H1 (cell line): ENCODE measurements around the gene NEB. TPM values are rescaled to one million over a fixed set of nuclear protein-coding genes. Genes with fewer than 3 reads are reported as not detected.

Experiments
- CTCF ChIA-PET: fragments of 300-600 bp; sonication (Branson Sonifier 250); formaldehyde crosslinking; loops from one replicate; lab custom pipeline; 2021; ENCODE audit not compliant: partially characterized antibody; lab: Charles Lee
- POLR2A ChIA-PET: fragments of 300-600 bp; sonication (Branson Sonifier 250); formaldehyde crosslinking; loops from one replicate; lab custom pipeline; 2021; ENCODE audit warnings: inconsistent platforms; ENCODE audit not compliant: partially characterized antibody; lab: Charles Lee
- DNase-seq, 2 experiments: peaks; one replicate each; pipeline versions ENCODE4 v3.0.0 to v3.0.0-alpha.2; 2010 to 2022; ENCODE audit warnings: low spot score in 2 of 2, low read depth in 1 of 2, mixed read lengths in 1 of 2
- FAIRE-seq: peaks from 2 replicates; lab custom pipeline; 2011; peaks lifted over from hg19 to GRCh38; lab: Jason Lieb, UNC
- H2AFZ ChIP-seq: 2 replicates; pipeline ENCODE4 v1.8.1; 2012; ENCODE audit warnings: low read length, inconsistent platforms
- H2AK5ac ChIP-seq: 2 replicates; pipeline ENCODE4 v1.6.1; 2013; ENCODE audit warnings: low read depth, low read length
- H2BK120ac ChIP-seq: replicated peaks from 2 replicates; pipeline ENCODE3; 2013; ENCODE audit warnings: low read depth, low read length, inconsistent platforms
- H2BK12ac ChIP-seq: 2 replicates; pipeline ENCODE4 v1.6.1; 2013; ENCODE audit warnings: low read depth, low read length
- H2BK15ac ChIP-seq: 2 replicates; pipeline ENCODE4 v1.6.1; 2013; ENCODE audit warnings: low read length
- H2BK20ac ChIP-seq: 2 replicates; pipeline ENCODE4 v1.6.1; 2013; ENCODE audit warnings: low read length
- H2BK5ac ChIP-seq: 2 replicates; pipeline ENCODE4 v1.6.1; 2013; ENCODE audit warnings: low read depth, low read length
- H3K14ac ChIP-seq: 2 replicates; pipeline ENCODE4 v1.6.1; 2013; ENCODE audit warnings: inconsistent platforms; ENCODE audit not compliant: insufficient read length
- H3K18ac ChIP-seq: 2 replicates; pipeline ENCODE4 v1.6.1; 2013; ENCODE audit warnings: low read length; ENCODE audit errors: extremely low read depth
- H3K23ac ChIP-seq: 2 replicates; pipeline ENCODE4 v1.6.1; 2013; ENCODE audit warnings: inconsistent platforms; ENCODE audit not compliant: insufficient read length
- H3K23me2 ChIP-seq: 2 replicates; pipeline ENCODE4 v1.6.1; 2013; ENCODE audit warnings: low read depth, low read length
- H3K27ac ChIP-seq: 2 replicates; pipeline ENCODE4 v1.6.1; 2011; ENCODE audit warnings: low read depth, low read length, inconsistent platforms
- H3K27me3 ChIP-seq, 4 experiments: replicated peaks in 1 of 4; 1 replicate in 1 of 4; 2 replicates in 3 of 4; pipeline versions ENCODE4 v1.6.1 to v1.8.1; 2011 to 2013; ENCODE audit warnings: low read length in 3 of 4, mild to moderate bottlenecking in 3 of 4, inconsistent platforms in 2 of 4, mixed read lengths in 2 of 4, moderate library complexity in 1 of 4; ENCODE audit not compliant: control insufficient read depth in 3 of 4, insufficient read depth in 3 of 4; ENCODE audit errors: extremely low read depth in 1 of 4
- H3K36me3 ChIP-seq, 4 experiments: 2 replicates each; pipeline versions ENCODE4 v1.6.1 to v1.8.1; 2011 to 2013; ENCODE audit warnings: mild to moderate bottlenecking in 4 of 4, low read length in 3 of 4, moderate library complexity in 2 of 4, control low read depth in 1 of 4, inconsistent platforms in 1 of 4; ENCODE audit not compliant: insufficient read depth in 4 of 4, control insufficient read depth in 2 of 4
- H3K4ac ChIP-seq: replicated peaks from 2 replicates; pipeline ENCODE3; 2013; ENCODE audit warnings: low read length, low read depth, mixed read lengths, inconsistent platforms; ENCODE audit not compliant: insufficient read length
- H3K4me1 ChIP-seq, 4 experiments: replicated peaks in 1 of 4; 1 replicate in 1 of 4; 2 replicates in 3 of 4; pipeline versions ENCODE4 v1.6.1 to v1.8.1; 2011 to 2013; ENCODE audit warnings: low read length in 3 of 4, inconsistent platforms in 2 of 4, mixed read lengths in 1 of 4; ENCODE audit not compliant: insufficient read depth in 4 of 4, control insufficient read depth in 3 of 4
- H3K4me2 ChIP-seq, 2 experiments: 2 replicates each; pipeline versions ENCODE4 v1.6.1 to v1.8.1; 2011 to 2013; ENCODE audit warnings: low read depth in 2 of 2, low read length in 2 of 2, control low read depth in 1 of 2, inconsistent platforms in 1 of 2, mild to moderate bottlenecking in 1 of 2; ENCODE audit not compliant: insufficient read depth in 1 of 2
- H3K4me3 ChIP-seq, 4 experiments: fragments of 200-600, 300-600 bp in 1 of 4; sonication (generic), shearing (Covaris generic), sonication (Bioruptor Twin) in 1 of 4; 2 replicates each; pipeline versions ENCODE4 v1.5.1 to v1.8.1; 2011 to 2016; ENCODE audit warnings: low read length in 4 of 4, low read depth in 3 of 4, control low read depth in 2 of 4, inconsistent platforms in 2 of 4, mild to moderate bottlenecking in 2 of 4, mixed read lengths in 1 of 4, moderate library complexity in 1 of 4; ENCODE audit not compliant: insufficient read depth in 2 of 4; ENCODE audit errors: extremely low read depth in 1 of 4
- H3K56ac ChIP-seq: replicated peaks from 2 replicates; pipeline ENCODE3; 2013; ENCODE audit warnings: low read depth, mild to moderate bottlenecking, mixed read lengths, low read length, inconsistent platforms; ENCODE audit not compliant: insufficient read length
- H3K79me1 ChIP-seq: 2 replicates; pipeline ENCODE4 v1.6.1; 2013; ENCODE audit warnings: low read depth, low read length, control low read depth
- H3K79me2 ChIP-seq, 2 experiments: 2 replicates each; pipeline versions ENCODE4 v1.6.1 to v1.8.1; 2012 to 2013; ENCODE audit warnings: low read length in 2 of 2, mild to moderate bottlenecking in 2 of 2, inconsistent platforms in 1 of 2; ENCODE audit not compliant: insufficient read depth in 2 of 2, control insufficient read depth in 1 of 2
- H3K9ac ChIP-seq, 4 experiments: replicated peaks in 1 of 4; 1 replicate in 1 of 4; 2 replicates in 3 of 4; pipeline versions ENCODE4 v1.6.1 to v1.8.1; 2011 to 2013; ENCODE audit warnings: low read depth in 3 of 4, low read length in 3 of 4, control low read depth in 2 of 4, mild to moderate bottlenecking in 2 of 4, moderate library complexity in 2 of 4, inconsistent platforms in 1 of 4; ENCODE audit errors: extremely low read depth in 1 of 4
- H3K9me3 ChIP-seq, 2 experiments: 2 replicates each; pipeline versions ENCODE4 v1.6.1 to v1.8.1; 2012 to 2013; ENCODE audit warnings: mild to moderate bottlenecking in 2 of 2, moderate library complexity in 2 of 2, control low read depth in 1 of 2, inconsistent platforms in 1 of 2, low read depth in 1 of 2, low read length in 1 of 2, mixed read lengths in 1 of 2; ENCODE audit not compliant: insufficient read depth in 2 of 2
- H4K20me1 ChIP-seq, 2 experiments: replicated peaks in 1 of 2; 2 replicates each; pipeline versions ENCODE3 to v1.8.1; 2011 to 2013; ENCODE audit warnings: inconsistent platforms in 2 of 2, low read length in 2 of 2, mild to moderate bottlenecking in 1 of 2; ENCODE audit not compliant: insufficient read depth in 2 of 2, control insufficient read depth in 1 of 2
- H4K5ac ChIP-seq: 2 replicates; pipeline ENCODE4 v1.6.1; 2013; ENCODE audit warnings: low read length, low read depth, mixed read lengths, inconsistent platforms; ENCODE audit not compliant: insufficient read length
- H4K8ac ChIP-seq: 2 replicates; pipeline ENCODE4 v1.8.0; 2013; ENCODE audit warnings: mild to moderate bottlenecking, moderate library complexity, low read length, inconsistent platforms; ENCODE audit not compliant: insufficient read depth; ENCODE audit errors: extremely low read depth
- H4K91ac ChIP-seq: replicated peaks from 2 replicates; pipeline ENCODE3; 2013; ENCODE audit warnings: low read length, mixed read lengths, inconsistent platforms; ENCODE audit not compliant: insufficient read length
- CEBPB ChIP-seq: IDR thresholded peaks from 2 replicates; pipeline ENCODE4 v1.6.1; 2012; ENCODE audit warnings: low read depth, low read length
- CREB1 ChIP-seq: IDR thresholded peaks from 2 replicates; pipeline ENCODE4 v1.6.1; 2012; ENCODE audit warnings: inconsistent platforms
- EGR1 ChIP-seq: IDR thresholded peaks from 2 replicates; pipeline ENCODE4 v1.6.1; 2011; ENCODE audit warnings: low read depth, low read length, borderline replicate concordance
- FOSL1 ChIP-seq: IDR thresholded peaks from 2 replicates; pipeline ENCODE4 v1.6.1; 2011; ENCODE audit warnings: mild to moderate bottlenecking, low read depth, low read length, moderate library complexity; ENCODE audit not compliant: insufficient read depth
- GABPA ChIP-seq: IDR thresholded peaks from 2 replicates; pipeline ENCODE4 v1.6.1; 2011; ENCODE audit warnings: mild to moderate bottlenecking, low read length, moderate library complexity, borderline replicate concordance; ENCODE audit not compliant: insufficient read depth
- JUN ChIP-seq: IDR thresholded peaks from 2 replicates; pipeline ENCODE4 v1.6.1; 2011; ENCODE audit warnings: low read depth, mild to moderate bottlenecking, improper control_type of control experiment, low read length
- KDM4A ChIP-seq: IDR thresholded peaks from one replicate; pipeline ENCODE4 v1.7.1; 2012; ENCODE audit warnings: low read depth, mild to moderate bottlenecking, moderate library complexity, low read length, inconsistent platforms; ENCODE audit not compliant: severe bottlenecking
- MAFK ChIP-seq: IDR thresholded peaks from 2 replicates; pipeline ENCODE4 v1.6.1; 2012; ENCODE audit warnings: low read depth, mild to moderate bottlenecking, improper control_type of control experiment, low read length
- POU5F1 ChIP-seq: IDR thresholded peaks from 2 replicates; pipeline ENCODE4 v1.6.1; 2011; ENCODE audit warnings: low read depth, mild to moderate bottlenecking, low read length, moderate library complexity
- SIRT6 ChIP-seq: IDR thresholded peaks from one replicate; pipeline ENCODE4 v1.7.1; 2012; ENCODE audit warnings: low read length, inconsistent platforms
- SIX5 ChIP-seq: IDR thresholded peaks from 2 replicates; pipeline ENCODE4 v1.6.1; 2011; ENCODE audit warnings: mild to moderate bottlenecking, low read depth, low read length
- SP4 ChIP-seq: IDR thresholded peaks from 2 replicates; pipeline ENCODE4 v1.6.1; 2012; ENCODE audit warnings: low read length, inconsistent platforms
- WGBS, 2 experiments: shearing (Covaris generic) in 1 of 2; methylation state at CpG; one replicate each; pipeline versions ENCODE4 v1.1.6 to v1.1.7; 2013 to 2015; ENCODE audit warnings: low lambda C conversion rate in 2 of 2, mixed read lengths in 2 of 2, inconsistent platforms in 1 of 2, low coverage in 1 of 2, missing lambda C conversion rate in 1 of 2; ENCODE audit not compliant: insufficient replicate concordance in 2 of 2, insufficient coverage in 1 of 2, insufficient read length in 1 of 2; ENCODE audit errors: extremely low coverage in 1 of 2, missing lambda C conversion rate in 1 of 2; 5-methylcytosine and 5-hydroxymethylcytosine counted together
- polyA plus RNA-seq, 7 experiments: library from polyadenylated mRNA; depleted of rRNA in 3 of 7; stranded (reverse) in 5 of 7; unstranded in 2 of 7; fragments of >200 nt in 5 of 7; fragments of 200-250 nt in 2 of 7; gene quantifications; 1 replicate in 5 of 7; 2 replicates in 1 of 7; 4 replicates in 1 of 7; pipeline versions ENCODE4 v1.2.1 to v1.2.3, GENCODE V29; 2011 to 2013; ENCODE audit warnings: missing spikeins in 2 of 7, mixed read lengths in 2 of 7
- total RNA-seq: library from RNA; stranded (reverse); fragmentation: NEBNext Ultra II Directional; extraction: Animal tissue kit (Norgen Biotek cat#: 25700); gene quantifications from 2 replicates; pipeline ENCODE4 v1.2.1, GENCODE V29; 2021
- TF ChIP-seq, protein P1 (sequence below): IDR thresholded peaks from 2 replicates; pipeline ENCODE4 v1.6.1; 2012; ENCODE audit warnings: inconsistent platforms

Gene NEB
- total and polyA plus RNA-seq, 2 of the 8 experiments (the other 6 are each of a cell fraction or from before 2014, with no cell fraction given): 1.4 to 2.5 TPM

DNA sequence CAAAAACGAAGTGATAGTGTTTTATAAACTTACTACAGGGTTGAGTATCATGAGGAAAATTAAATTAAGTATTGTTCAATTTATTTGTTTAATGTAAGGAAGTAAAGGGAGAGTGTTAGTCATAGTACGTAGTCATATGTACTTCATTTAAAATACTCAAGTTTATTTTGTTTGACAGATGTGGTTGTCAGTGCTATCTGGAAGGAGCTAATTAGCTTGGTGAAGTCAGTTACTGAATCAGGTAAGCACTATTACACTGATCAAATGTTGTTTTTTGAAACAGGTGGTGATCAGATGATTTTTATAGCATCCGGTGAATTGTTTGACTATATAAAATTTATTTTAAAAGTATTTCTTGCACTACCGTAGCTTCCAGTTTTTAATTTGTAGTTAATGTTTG is 295.8 kb downstream of the NEB start:
- H3K36me3 ChIP-seq: peaks cover 11 to 95% (median 61%) of the 10 kb centered on the region in 4 experiments
- H2BK12ac ChIP-seq: no peak overlapping the region
- no peak overlapping the region for H3K4me3 ChIP-seq
- CTCF ChIA-PET: interaction anchor here (0.6 to 5.4 kb wide), 14 partner anchors 9 to 1235 kb away, joined by 3 to 40 read pairs (median 4); no protein-coding TSS in a partner anchor
- H3K27ac ChIP-seq: no peak overlapping the region
- no peak overlapping the region for H3K14ac ChIP-seq
- H3K9ac ChIP-seq: no peak overlapping the region
- no peaks in the 10 kb centered on the region for H3K27me3 ChIP-seq
- H4K5ac ChIP-seq: no peak overlapping the region
- no peak overlapping the region for H3K56ac ChIP-seq
- no peak for FAIRE-seq
- H2BK20ac ChIP-seq: no peak overlapping the region
- TF ChIP-seq SIRT6: no peak
- no peak for TF ChIP-seq JUN
- TF ChIP-seq FOSL1: no peak
- TF ChIP-seq, protein P1, sequence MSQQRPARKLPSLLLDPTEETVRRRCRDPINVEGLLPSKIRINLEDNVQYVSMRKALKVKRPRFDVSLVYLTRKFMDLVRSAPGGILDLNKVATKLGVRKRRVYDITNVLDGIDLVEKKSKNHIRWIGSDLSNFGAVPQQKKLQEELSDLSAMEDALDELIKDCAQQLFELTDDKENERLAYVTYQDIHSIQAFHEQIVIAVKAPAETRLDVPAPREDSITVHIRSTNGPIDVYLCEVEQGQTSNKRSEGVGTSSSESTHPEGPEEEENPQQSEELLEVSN: no peak
- no peak for TF ChIP-seq CREB1
- no peak for TF ChIP-seq POU5F1
- no peak for TF ChIP-seq EGR1
- TF ChIP-seq GABPA: no peak
- TF ChIP-seq KDM4A: no peak
- TF ChIP-seq MAFK: no peak
- TF ChIP-seq CEBPB: no peak
- TF ChIP-seq SIX5: no peak
- TF ChIP-seq SP4: no peak
- TF ChIP-seq, all 59 proteins: peak for 0
- H3K23ac ChIP-seq: no peak overlapping the region
- POLR2A ChIA-PET: interaction anchor here (0.7 to 1.8 kb wide), 4 partner anchors 9 to 29 kb away, joined by 3 to 4 read pairs (median 3); no protein-coding TSS in a partner anchor
- no peaks in the 10 kb centered on the region for H3K9me3 ChIP-seq
- no peak overlapping the region for H3K4ac ChIP-seq
- DNase-seq: no peak
- no peak overlapping the region for H2AFZ ChIP-seq
- H2AK5ac ChIP-seq: no peak overlapping the region
- no peak overlapping the region for H2BK15ac ChIP-seq
- no peak overlapping the region for H4K8ac ChIP-seq
- peaks cover 0 to 6% of the 10 kb centered on the region in 2 experiments; a peak in 1 of 4 replicates for H3K79me2 ChIP-seq
- peaks cover 2% of the 10 kb centered on the region; the same call in 1 of the 2 replicates for H3K79me1 ChIP-seq
- WGBS, 2 experiments: 91 to 100% methylated on average over 1 to 4 of the region's 4 CpGs
- no peak overlapping the region for H2BK5ac ChIP-seq
- no peak overlapping the region for H3K18ac ChIP-seq
- H2BK120ac ChIP-seq: no peak overlapping the region
- H4K20me1 ChIP-seq: peaks cover 0 to 3% of the 10 kb centered on the region in 2 experiments
- no peaks in the 10 kb centered on the region for H3K4me1 ChIP-seq
- no peak overlapping the region for H3K4me2 ChIP-seq
- H4K91ac ChIP-seq: no peak overlapping the region
- no peaks in the 10 kb centered on the region for H3K23me2 ChIP-seq
